Prostate gland (tissue), 2 donors: ENCODE measurements around the gene CTNNBL1. TPM values are rescaled to one million over a fixed set of nuclear protein-coding genes. Genes with fewer than 3 reads are reported as not detected.

ENCODE experiments used
- DNase-seq: peaks from one replicate; pipeline ENCODE4 v3.0.0-alpha.2; 2019; ENCODE audit warnings: low spot score
- H3K27ac ChIP-seq, 2 donors: fragments of 200-600 bp; sonication (generic); 2 replicates each; pipeline ENCODE4 v1.5.1; 2017 to 2019
- H3K27me3 ChIP-seq: fragments of 200-600 bp; sonication (generic); replicated peaks from 2 replicates; pipeline ENCODE4 v1.5.1; 2019; ENCODE audit not compliant: insufficient read depth
- H3K36me3 ChIP-seq, 2 donors: fragments of 200-600 bp; sonication (generic); 1 replicate in 1 of 2; 2 replicates in 1 of 2; pipeline versions ENCODE4 v1.5.1 to v1.8.1; 2017 to 2019
- H3K4me1 ChIP-seq: fragments of 200-600 bp; sonication (generic); replicated peaks from 2 replicates; pipeline ENCODE4 v1.5.1; 2019
- H3K4me3 ChIP-seq, 2 donors: fragments of 200-600 bp; sonication (generic); 2 replicates each; pipeline ENCODE4 v1.5.1; 2017 to 2019
- H3K9me3 ChIP-seq: fragments of 200-600 bp; sonication (generic); 2 replicates; pipeline ENCODE4 v1.5.1; 2017
- POLR2A ChIP-seq: fragments of 450-650 bp; IDR thresholded peaks from one replicate; pipeline ENCODE4 v1.6.1; 2016; ENCODE audit warnings: antibody characterized with exemption, mild to moderate bottlenecking
- POLR2AphosphoS5 ChIP-seq: sonication (generic); formaldehyde crosslinking; IDR thresholded peaks from one replicate; pipeline ENCODE4 v1.6.1; 2017; ENCODE audit warnings: antibody characterized with exemption
- WGBS: methylation state at CpG from one replicate; pipeline ENCODE4 v1.1.5; 2018; 5-methylcytosine and 5-hydroxymethylcytosine counted together
- intact Hi-C: fragments of 100-400 bp; cut with DNase I; formaldehyde crosslinking; loops from one replicate; pipeline ENCODE4 v1.14.2; 2022
- total RNA-seq, 2 donors: library from RNA; depleted of rRNA; stranded (reverse); fragments of >200 nt; gene quantifications; one replicate each; pipeline ENCODE4 v1.1.0, GENCODE V29; 2016
- TF ChIP-seq, protein P1 (sequence below), 4 experiments: fragments of 200-600 bp in 2 of 4; fragments of 450-650 bp in 2 of 4; sonication (generic) in 2 of 4; IDR thresholded peaks; 1 replicate in 3 of 4; 2 replicates in 1 of 4; pipeline ENCODE4 v1.5.1; 2016 to 2019; ENCODE audit warnings: antibody characterized with exemption in 4 of 4, mild to moderate bottlenecking in 2 of 4, moderate library complexity in 2 of 4

CTNNBL1 gene
- total RNA-seq, 2 donors from 2014 or later: 29.9 to 61.0 TPM

DNA sequence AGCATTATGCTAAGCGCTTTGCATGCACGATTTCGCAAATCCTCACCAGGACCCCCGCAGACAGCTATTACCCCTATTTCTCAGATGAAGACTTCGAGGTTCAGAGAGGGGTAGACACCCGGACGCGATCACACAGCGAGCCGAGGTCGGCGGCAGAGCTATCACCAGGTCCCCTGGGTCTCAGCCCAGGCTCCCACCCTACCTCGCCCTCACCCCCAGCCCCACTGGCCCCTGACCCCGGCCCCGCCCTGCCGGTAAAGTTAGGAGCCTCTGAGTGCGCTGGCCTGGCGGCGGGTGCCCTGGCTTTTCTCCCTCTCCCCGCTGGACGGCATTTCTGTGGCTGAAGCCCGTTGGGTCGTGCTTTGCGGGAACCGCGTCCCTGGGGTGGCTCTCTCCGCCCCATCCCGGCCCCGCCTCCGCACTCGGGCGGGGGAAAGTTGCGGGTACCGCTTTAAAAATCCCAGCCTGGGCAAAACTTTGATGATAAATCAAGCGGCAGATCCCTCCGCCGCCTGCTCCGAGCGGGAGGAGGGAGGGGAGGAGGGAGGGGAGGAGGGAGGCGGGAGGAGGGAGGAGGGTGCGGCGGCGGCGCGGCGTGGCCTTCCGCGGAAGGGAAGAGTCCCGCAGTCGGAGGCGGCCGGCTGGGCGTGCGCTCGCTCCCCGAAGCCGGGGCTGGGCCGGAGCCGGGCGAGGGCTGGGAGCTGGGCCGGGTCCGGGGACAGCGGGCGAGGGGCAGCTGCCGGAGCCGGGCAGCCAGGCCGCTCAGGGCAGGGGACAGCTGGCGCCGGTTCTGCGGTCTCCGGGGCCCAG lies 208.9 kb downstream of the CTNNBL1 start, which contains the start of gene VSTM2L:
Gene VSTM2L, plus strand, starts transcription at position 624 of the 810 bp plus-strand sequence. CDS start 224 bp downstream, outside the sequence.
- no peak within 1 kb of the TSS for H3K27ac ChIP-seq
- H3K27me3 ChIP-seq: no peaks in the 10 kb centered on the region
- H3K4me3 ChIP-seq: peak within 1 kb of the TSS; percentile 30 to 45
- no peak for TF ChIP-seq POLR2AphosphoS5
- TF ChIP-seq, protein P1, sequence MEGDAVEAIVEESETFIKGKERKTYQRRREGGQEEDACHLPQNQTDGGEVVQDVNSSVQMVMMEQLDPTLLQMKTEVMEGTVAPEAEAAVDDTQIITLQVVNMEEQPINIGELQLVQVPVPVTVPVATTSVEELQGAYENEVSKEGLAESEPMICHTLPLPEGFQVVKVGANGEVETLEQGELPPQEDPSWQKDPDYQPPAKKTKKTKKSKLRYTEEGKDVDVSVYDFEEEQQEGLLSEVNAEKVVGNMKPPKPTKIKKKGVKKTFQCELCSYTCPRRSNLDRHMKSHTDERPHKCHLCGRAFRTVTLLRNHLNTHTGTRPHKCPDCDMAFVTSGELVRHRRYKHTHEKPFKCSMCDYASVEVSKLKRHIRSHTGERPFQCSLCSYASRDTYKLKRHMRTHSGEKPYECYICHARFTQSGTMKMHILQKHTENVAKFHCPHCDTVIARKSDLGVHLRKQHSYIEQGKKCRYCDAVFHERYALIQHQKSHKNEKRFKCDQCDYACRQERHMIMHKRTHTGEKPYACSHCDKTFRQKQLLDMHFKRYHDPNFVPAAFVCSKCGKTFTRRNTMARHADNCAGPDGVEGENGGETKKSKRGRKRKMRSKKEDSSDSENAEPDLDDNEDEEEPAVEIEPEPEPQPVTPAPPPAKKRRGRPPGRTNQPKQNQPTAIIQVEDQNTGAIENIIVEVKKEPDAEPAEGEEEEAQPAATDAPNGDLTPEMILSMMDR (IDR thresholded peaks at IDR 0.05): no peak
- TF ChIP-seq POLR2A: no peak
- 8% methylated on average over 54 of the region's 71 CpGs for WGBS
- H3K9me3 ChIP-seq: no peaks in the 10 kb centered on the region
- intact Hi-C loops: loop anchor here (5.0 kb wide), 1 partner anchor 90 kb away; no protein-coding TSS in a partner anchor
- peaks cover 4% of the 10 kb centered on the region for H3K4me1 ChIP-seq
- no peak for DNase-seq
- no peaks in the 10 kb centered on the region for H3K36me3 ChIP-seq

DNA sequence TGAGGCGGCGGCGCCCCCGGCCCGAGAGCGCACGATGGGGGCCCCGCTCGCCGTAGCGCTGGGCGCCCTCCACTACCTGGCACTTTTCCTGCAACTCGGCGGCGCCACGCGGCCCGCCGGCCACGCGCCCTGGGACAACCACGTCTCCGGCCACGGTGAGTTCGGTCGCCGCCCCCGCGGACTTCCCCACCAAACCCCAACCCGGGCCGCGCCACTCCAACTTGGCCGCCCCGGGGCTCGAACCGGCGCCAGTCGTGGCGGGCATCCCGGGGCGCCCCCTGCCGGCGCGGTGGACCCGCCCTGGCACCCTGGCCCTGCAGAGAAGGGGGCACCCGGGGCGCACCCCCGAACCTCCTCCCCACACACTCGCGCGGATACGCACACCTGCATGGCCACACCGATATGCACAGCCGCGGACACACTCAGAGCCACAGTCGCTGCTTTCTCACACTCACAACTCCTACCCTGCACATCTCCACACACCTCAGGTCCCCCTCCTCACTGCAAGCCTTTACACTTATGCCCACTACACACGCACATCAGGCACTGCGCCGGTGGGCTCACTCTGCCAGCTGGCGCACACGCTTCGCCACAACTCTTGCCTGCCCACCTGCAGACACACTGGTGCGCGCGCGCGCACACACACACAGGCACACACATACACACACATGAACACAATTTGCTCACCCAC lies 209.6 kb downstream of the CTNNBL1 start:
- no peaks in the 10 kb centered on the region for H3K27me3 ChIP-seq
- TF ChIP-seq, protein P1 (IDR thresholded peaks at IDR 0.05): peak in 3 of 4 experiments; percentile 8 to 20 (median 15)
- no peak for TF ChIP-seq POLR2AphosphoS5
- no peak for TF ChIP-seq POLR2A
- WGBS: 32% methylated on average over 51 of the region's 67 CpGs
- no peak for DNase-seq
- intact Hi-C loops: loop anchor here (5.0 kb wide), 1 partner anchor 89 kb away; no protein-coding TSS in a partner anchor
- H3K4me1 ChIP-seq: peaks cover 2% of the 10 kb centered on the region
- no peaks in the 10 kb centered on the region for H3K9me3 ChIP-seq
- H3K4me3 ChIP-seq: peak overlapping the region; percentile 30 to 45
- H3K27ac ChIP-seq: no peak overlapping the region
- no peaks in the 10 kb centered on the region for H3K36me3 ChIP-seq

DNA sequence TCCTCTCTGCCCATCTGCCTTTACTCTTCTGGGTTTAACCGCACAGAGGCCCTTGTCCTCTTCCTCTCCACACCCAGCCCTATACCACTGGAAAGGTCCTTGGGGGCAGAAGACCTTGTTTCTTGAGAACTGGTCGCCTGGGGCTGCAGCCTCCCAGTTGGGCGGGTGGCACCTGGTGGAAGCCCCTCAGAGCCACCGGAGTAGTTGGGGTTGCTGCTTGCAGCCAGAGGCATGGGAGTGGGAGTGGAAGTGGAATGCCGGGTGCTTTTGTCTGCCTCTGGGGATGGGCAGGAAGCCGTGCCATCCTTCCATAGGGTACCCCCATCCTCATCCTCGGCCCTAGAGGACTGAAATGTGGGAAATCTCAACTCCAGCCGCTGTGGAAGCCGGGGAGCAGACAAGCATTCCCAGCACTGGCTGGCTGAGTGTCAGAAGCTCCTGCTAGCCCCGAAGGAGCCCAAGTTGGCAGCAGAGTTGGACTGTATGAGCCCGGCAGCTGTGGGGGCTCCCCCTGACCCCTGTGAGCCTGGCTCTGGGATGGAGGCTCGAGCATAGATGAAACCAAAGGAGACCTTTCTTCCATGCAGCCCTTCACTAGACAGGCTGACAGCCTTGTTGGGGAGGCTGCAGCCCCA lies 210.3 kb downstream of the CTNNBL1 start:
- Histone ChIP-seq H3K27ac (no peak overlapping the region), H3K4me3 (no peak overlapping the region), H3K4me1 (no peaks in the 10 kb centered on the region), H3K36me3 (no peaks in the 10 kb centered on the region), H3K27me3 (no peaks in the 10 kb centered on the region), H3K9me3 (no peaks in the 10 kb centered on the region)
- no peak for TF ChIP-seq POLR2A
- TF ChIP-seq, protein P1 (IDR thresholded peaks at IDR 0.05): no peak
- TF ChIP-seq POLR2AphosphoS5: no peak
- intact Hi-C loops: loop anchor here (5.0 kb wide), 1 partner anchor 88 kb away; no protein-coding TSS in a partner anchor
- WGBS: 78% methylated on average over 12 of the region's 12 CpGs
- no peak for DNase-seq

DNA sequence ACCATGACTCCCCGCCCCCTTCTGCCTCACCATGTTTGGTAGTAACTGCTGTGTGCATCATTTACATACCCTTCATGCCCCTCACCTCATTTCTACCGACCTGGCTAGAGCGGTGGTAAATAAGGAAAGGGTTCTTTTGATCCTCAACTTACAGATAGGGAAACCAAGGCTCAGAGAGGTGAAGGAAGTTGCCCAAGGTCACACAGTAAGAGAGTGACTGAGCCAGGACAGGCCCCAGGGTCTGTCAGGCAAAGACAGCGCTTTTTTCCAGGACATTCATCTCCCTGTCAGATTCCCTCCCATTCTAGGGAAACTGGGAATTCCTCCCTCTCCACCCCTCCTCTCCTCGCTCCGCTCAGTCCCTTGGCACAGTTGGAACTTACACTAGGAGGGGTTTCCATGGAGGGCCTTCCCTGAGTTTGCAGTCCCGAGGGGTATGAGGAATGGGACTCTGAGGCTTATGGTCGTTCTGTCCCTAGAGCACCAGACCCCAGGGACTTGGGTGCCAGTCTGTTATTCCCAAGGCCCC lies 211.1 kb downstream of the CTNNBL1 start:
- no peak for TF ChIP-seq POLR2AphosphoS5
- TF ChIP-seq, protein P1 (IDR thresholded peaks at IDR 0.05): no peak
- no peak for TF ChIP-seq POLR2A
- Histone ChIP-seq H3K36me3 (no peaks in the 10 kb centered on the region), H3K27ac (no peak overlapping the region), H3K27me3 (no peaks in the 10 kb centered on the region), H3K4me3 (no peak overlapping the region), H3K9me3 (no peaks in the 10 kb centered on the region), H3K4me1 (no peaks in the 10 kb centered on the region)
- intact Hi-C loops: loop anchor here (5.0 kb wide), 1 partner anchor 87 kb away; no protein-coding TSS in a partner anchor
- no peak for DNase-seq
- 83% methylated on average over 8 of the region's 8 CpGs for WGBS
